WTC11 (cell line): ENCODE results near the gene CNTNAP2.

Source experiments
- ARID4B ChIP-seq: sonication (generic); formaldehyde crosslinking; IDR thresholded peaks from 2 replicates; pipeline ENCODE4 v1.8.0; 2023; ENCODE audit warnings: missing genetic modification reagents, mild to moderate bottlenecking, borderline replicate concordance
- CTCF ChIP-seq: fragments of 200-600 bp; IDR thresholded peaks from 2 replicates; pipeline ENCODE4 v1.8.0; 2022; ENCODE audit warnings: antibody characterized with exemption
- SMAD4 ChIP-seq: sonication (generic); formaldehyde crosslinking; IDR thresholded peaks from 2 replicates; pipeline ENCODE4 v1.8.0; 2022; ENCODE audit warnings: mild to moderate bottlenecking, missing genetic modification reagents

DNA sequence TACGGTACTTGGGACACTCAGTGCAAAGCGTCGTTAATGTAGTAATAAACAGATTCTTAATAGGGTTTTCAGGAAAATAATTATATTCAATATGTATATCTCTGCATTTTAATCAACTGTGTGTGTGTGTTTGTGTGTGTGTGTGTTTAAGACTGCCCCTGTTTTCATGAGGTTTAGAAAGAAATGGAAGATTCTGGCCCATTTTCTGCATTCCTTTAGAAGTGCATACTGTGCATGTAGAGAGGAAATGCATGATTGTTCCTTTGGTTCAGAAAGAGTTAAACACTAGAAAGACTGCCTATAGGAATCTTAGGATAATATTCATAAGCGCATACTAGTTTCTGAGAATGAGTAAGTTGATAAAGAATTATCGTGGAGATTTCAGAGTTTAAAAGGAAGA, 975 bp downstream of the CNTNAP2 start:
- TF ChIP-seq SMAD4 = no peak
- no peak for TF ChIP-seq ARID4B (CRISPR knock-in tag)
- no peak for TF ChIP-seq CTCF
